Stimulated activated CD4-positive, alpha-beta T cell treated with anti-CD3 and anti-CD28 coated beads, Interleukin-15, amount 100 ng/mL, for 1 hour (primary cell): ENCODE data around the gene CDH24.
"Not testable (repeated sequence)": the region's sequence is repeated elsewhere in the genome, so short reads cannot be mapped to it uniquely, and the experiment has no call there.

Source experiments
- DNase-seq, 2 donors: peaks; one replicate each; pipeline ENCODE4 v3.0.0-alpha.2; 2020; ENCODE audit warnings: low read depth in 1 of 2, low spot score in 1 of 2

The CDH24 gene

GRCh38 chr14:23021434-23021833, 35.9 kb downstream of the CDH24 start:
- no peak for DNase-seq

GRCh38 chr14:23020143-23021128, 36.9 kb downstream of the CDH24 start:
- DNase-seq, result no peak

GRCh38 chr14:23018107-23018506, 39.2 kb downstream of the CDH24 start:
- no peak for DNase-seq

GRCh38 chr14:23017091-23017490, 40.2 kb downstream of the CDH24 start:
- no peak for DNase-seq

- no peak for DNase-seq
Measured at GRCh38 chr14:23015618-23016017, 41.7 kb downstream of the CDH24 start.

GRCh38 chr14:23013749-23014054, 43.6 kb downstream of the CDH24 start:
- DNase-seq, result not testable (repeated sequence)

GRCh38 chr14:23013054-23013748, 44.1 kb downstream of the CDH24 start:
- no peak for DNase-seq

GRCh38 chr14:23009939-23010726, 47.2 kb downstream of the CDH24 start, which contains the start of gene C14orf93:
Gene C14orf93, minus strand, starts transcription at chr14:23010143. Its CDS starts 11,120 bp downstream, at chr14:22999023.
- peak; percentile 59 to 76 for DNase-seq

- no peak for DNase-seq
Measured at GRCh38 chr14:23009483-23009938, 47.8 kb downstream of the CDH24 start.

GRCh38 chr14:23008831-23009230, 48.5 kb downstream of the CDH24 start:
- no peak for DNase-seq

- DNase-seq, result peak; percentile 88 to 95
Measured at GRCh38 chr14:23006544-23007419, 50.5 kb downstream of the CDH24 start.

- no peak for DNase-seq
Measured at GRCh38 chr14:23006188-23006534, 51.2 kb downstream of the CDH24 start.

GRCh38 chr14:23005451-23006187, 51.7 kb downstream of the CDH24 start:
- no peak for DNase-seq

GRCh38 chr14:23004274-23004673, 53.0 kb downstream of the CDH24 start:
- DNase-seq, result not testable (repeated sequence)

- no peak for DNase-seq
Measured at GRCh38 chr14:23002592-23002991, 54.7 kb downstream of the CDH24 start.

- DNase-seq, result no peak
Measured at GRCh38 chr14:23000860-23001259, 56.5 kb downstream of the CDH24 start.

GRCh38 chr14:22998329-22999012, 58.8 kb downstream of the CDH24 start:
- DNase-seq, result no peak

GRCh38 chr14:22997676-22998323, 59.5 kb downstream of the CDH24 start:
- no peak for DNase-seq
